Nephron progenitor cell (in vitro differentiated cells): Measurements from ENCODE around the gene ERG.

Experiments
- DNase-seq: peaks from one replicate; pipeline ENCODE4 v3.0.0; 2021
- H3K27ac Mint-ChIP-seq: 2 replicates; pipeline ENCODE4 v1.8.0; 2021; ENCODE audit warnings: mild to moderate bottlenecking, moderate library complexity, mixed read lengths
- H3K27me3 Mint-ChIP-seq: 2 replicates; pipeline ENCODE4 v1.8.0; 2021; ENCODE audit warnings: mild to moderate bottlenecking, low read depth, mixed read lengths; ENCODE audit not compliant: poor library complexity
- H3K36me3 Mint-ChIP-seq: 2 replicates; pipeline ENCODE4 v1.8.0; 2021; ENCODE audit warnings: low read depth, mixed read lengths
- H3K4me1 Mint-ChIP-seq: 2 replicates; pipeline ENCODE4 v1.8.0; 2021; ENCODE audit warnings: mixed read lengths
- H3K4me3 Mint-ChIP-seq: 2 replicates; pipeline ENCODE4 v1.8.0; 2021; ENCODE audit warnings: mild to moderate bottlenecking, moderate library complexity, mixed read lengths
- H3K9me3 Mint-ChIP-seq: 2 replicates; pipeline ENCODE4 v1.8.0; 2021; ENCODE audit warnings: mild to moderate bottlenecking, moderate library complexity, mixed read lengths
- TF ChIP-seq, protein P1 (sequence below): fragments of 200-600 bp; sonication (generic); IDR thresholded peaks from 2 replicates; pipeline ENCODE4 v1.5.0; 2021; ENCODE audit warnings: antibody characterized with exemption

Gene ERG

DNA sequence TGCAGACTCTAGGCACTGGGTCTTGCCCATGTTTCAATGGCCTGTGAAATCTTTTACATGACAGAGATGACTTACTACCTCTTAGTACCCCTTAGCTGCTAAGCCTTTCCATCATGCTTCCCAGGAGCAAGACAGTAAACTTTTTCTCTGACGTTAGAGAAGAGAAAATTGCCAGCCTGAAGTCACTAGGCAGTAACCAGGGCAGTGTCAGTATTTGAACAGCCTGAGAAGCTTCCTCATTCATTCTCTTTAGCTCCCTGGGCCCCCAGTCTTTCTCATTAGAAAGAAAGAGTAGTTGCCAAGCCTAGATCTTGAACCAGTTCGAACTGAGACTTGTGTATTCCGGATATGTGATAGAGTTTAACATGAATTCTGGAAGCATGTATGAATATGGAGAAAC, 99.2 kb downstream of the ERG start:
- DNase-seq: no peak
- Mint-ChIP-seq H3K4me1 (peaks cover 8% of the 10 kb centered on the region), H3K4me3 (no peak overlapping the region), H3K27me3 (peaks cover 15% of the 10 kb centered on the region), H3K27ac (no peak overlapping the region), H3K36me3 (no peaks in the 10 kb centered on the region), H3K9me3 (no peaks in the 10 kb centered on the region)
- TF ChIP-seq, protein P1, sequence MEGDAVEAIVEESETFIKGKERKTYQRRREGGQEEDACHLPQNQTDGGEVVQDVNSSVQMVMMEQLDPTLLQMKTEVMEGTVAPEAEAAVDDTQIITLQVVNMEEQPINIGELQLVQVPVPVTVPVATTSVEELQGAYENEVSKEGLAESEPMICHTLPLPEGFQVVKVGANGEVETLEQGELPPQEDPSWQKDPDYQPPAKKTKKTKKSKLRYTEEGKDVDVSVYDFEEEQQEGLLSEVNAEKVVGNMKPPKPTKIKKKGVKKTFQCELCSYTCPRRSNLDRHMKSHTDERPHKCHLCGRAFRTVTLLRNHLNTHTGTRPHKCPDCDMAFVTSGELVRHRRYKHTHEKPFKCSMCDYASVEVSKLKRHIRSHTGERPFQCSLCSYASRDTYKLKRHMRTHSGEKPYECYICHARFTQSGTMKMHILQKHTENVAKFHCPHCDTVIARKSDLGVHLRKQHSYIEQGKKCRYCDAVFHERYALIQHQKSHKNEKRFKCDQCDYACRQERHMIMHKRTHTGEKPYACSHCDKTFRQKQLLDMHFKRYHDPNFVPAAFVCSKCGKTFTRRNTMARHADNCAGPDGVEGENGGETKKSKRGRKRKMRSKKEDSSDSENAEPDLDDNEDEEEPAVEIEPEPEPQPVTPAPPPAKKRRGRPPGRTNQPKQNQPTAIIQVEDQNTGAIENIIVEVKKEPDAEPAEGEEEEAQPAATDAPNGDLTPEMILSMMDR: no peak

- TF ChIP-seq, protein P1: no peak
- no peak overlapping the region for H3K27ac Mint-ChIP-seq
- DNase-seq: no peak
- H3K36me3 Mint-ChIP-seq: no peaks in the 10 kb centered on the region
- H3K4me3 Mint-ChIP-seq: no peak overlapping the region
- peaks cover 13% of the 10 kb centered on the region for H3K4me1 Mint-ChIP-seq
- no peaks in the 10 kb centered on the region for H3K9me3 Mint-ChIP-seq
- peaks cover 15% of the 10 kb centered on the region for H3K27me3 Mint-ChIP-seq
These were observed 102.0 kb downstream of the ERG start for GRCh38 chr21:38396325-38396724.

DNA sequence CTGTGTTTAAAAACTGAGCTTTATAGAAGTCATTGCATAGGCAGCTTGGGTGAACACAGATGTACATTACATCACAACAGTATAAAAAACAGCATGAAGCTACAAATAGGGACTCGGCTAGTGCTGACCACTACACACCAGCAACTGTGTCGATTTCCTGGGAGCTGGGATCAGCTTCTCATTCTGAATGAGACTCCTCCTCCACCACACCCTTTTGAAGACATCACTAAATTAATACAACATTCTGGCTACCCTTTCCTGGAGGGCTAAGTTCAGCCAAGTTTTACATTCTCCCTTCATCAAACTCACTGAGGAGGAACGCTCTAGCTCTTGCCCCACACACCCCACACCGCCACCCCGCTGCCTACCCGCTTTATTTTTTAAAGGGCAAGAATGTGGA, 102.7 kb downstream of the ERG start:
- no peaks in the 10 kb centered on the region for H3K36me3 Mint-ChIP-seq

DNA sequence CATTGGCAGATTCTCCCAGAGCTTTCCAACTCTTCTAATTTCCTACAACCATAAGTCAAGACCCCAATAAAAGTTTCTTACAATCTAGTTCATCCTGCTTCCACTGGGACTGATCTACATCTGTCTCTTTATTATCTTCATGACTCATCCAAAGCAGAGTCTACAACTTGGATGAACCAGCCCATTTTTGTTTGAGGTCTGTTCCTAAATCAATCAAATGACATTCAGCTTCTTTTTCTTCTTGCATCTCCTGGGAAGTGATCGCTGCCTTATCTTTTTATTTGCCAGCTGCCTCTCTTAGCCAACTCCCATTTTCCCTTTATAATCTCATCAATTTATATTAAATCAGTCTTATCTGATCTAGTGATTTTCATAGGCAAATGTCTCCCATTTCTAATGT, 105.6 kb downstream of the ERG start:
- H3K36me3 Mint-ChIP-seq: no peaks in the 10 kb centered on the region
- DNase-seq: no peak
- peaks cover 13% of the 10 kb centered on the region for H3K4me1 Mint-ChIP-seq
- peaks cover 4% of the 10 kb centered on the region for H3K9me3 Mint-ChIP-seq
- no peak overlapping the region for H3K4me3 Mint-ChIP-seq
- H3K27ac Mint-ChIP-seq: no peak overlapping the region
- H3K27me3 Mint-ChIP-seq: peaks cover 9% of the 10 kb centered on the region
- TF ChIP-seq, protein P1: no peak

More for the DNA sequence above, 102.7 kb downstream of the ERG start:
- Mint-ChIP-seq H3K27me3 (peaks cover 14% of the 10 kb centered on the region), H3K27ac (no peak overlapping the region), H3K4me3 (no peak overlapping the region), H3K9me3 (no peaks in the 10 kb centered on the region), H3K4me1 (peaks cover 13% of the 10 kb centered on the region)
- TF ChIP-seq, protein P1: no peak
- DNase-seq: no peak

DNA sequence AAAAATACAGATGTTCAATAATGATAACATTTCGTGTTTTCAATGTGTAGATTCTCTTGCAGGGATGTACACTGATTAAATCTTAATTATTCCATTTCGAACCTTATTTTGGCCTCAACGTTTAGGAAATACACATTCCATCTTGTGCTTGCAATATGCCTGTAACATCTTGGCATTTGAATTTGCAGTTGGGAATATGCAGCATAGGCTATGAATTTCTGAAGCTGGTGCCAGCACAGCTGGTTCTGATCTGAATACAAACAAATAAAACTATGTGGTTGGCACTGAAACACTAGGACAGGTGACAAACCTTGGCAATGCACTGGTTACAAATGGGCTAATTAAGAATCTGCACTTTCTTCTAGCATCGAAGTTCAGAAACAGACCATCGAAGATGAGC, 108.4 kb downstream of the ERG start:
- no peak for DNase-seq
- H3K9me3 Mint-ChIP-seq: peaks cover 4% of the 10 kb centered on the region
- TF ChIP-seq, protein P1: no peak
- peaks cover 10% of the 10 kb centered on the region for H3K4me1 Mint-ChIP-seq
- H3K27ac Mint-ChIP-seq: no peak overlapping the region
- no peaks in the 10 kb centered on the region for H3K36me3 Mint-ChIP-seq
- H3K27me3 Mint-ChIP-seq: peaks cover 9% of the 10 kb centered on the region
- H3K4me3 Mint-ChIP-seq: no peak overlapping the region

GRCh38 chr21:38389354-38389676, 109.0 kb downstream of the ERG start:
- TF ChIP-seq, protein P1: no peak
- no peak overlapping the region for H3K27ac Mint-ChIP-seq
- H3K4me3 Mint-ChIP-seq: no peak overlapping the region
- peaks cover 11% of the 10 kb centered on the region for H3K4me1 Mint-ChIP-seq
- H3K9me3 Mint-ChIP-seq: peaks cover 4% of the 10 kb centered on the region
- peaks cover 3% of the 10 kb centered on the region for H3K27me3 Mint-ChIP-seq
- no peaks in the 10 kb centered on the region for H3K36me3 Mint-ChIP-seq
- no peak for DNase-seq
